Upper lobe of left lung (tissue), 6 donors: ENCODE measurements around the gene CFI. TPM values are rescaled to one million over a fixed set of nuclear protein-coding genes. Genes with fewer than 3 reads are reported as not detected.
A peak's percentile ranks its signal among the peaks of the same experiment; 100 is the strongest.

Source experiments
- ATAC-seq, 2 donors: fragments of 200-7000 bp; cut with Tn5 transposase; one replicate each; pipeline ENCODE4 v1.9.1; 2022; ENCODE audit warnings: mild to moderate bottlenecking in 2 of 2, moderate library complexity in 2 of 2; ENCODE audit not compliant: low FRiP score in 2 of 2
- DNase-seq, 2 donors: peaks; one replicate each; pipeline ENCODE4 v3.0.0-alpha.2; 2019 to 2020
- H3K27ac ChIP-seq, 4 donors: fragments of 200-600 bp; sonication (generic); one replicate each; pipeline ENCODE4 v1.5.1; 2016 to 2019
- H3K27me3 ChIP-seq, 4 donors: fragments of 200-600 bp; sonication (generic); one replicate each; pipeline ENCODE4 v1.5.1; 2017 to 2019
- H3K36me3 ChIP-seq, 4 donors: fragments of 200-600 bp; sonication (generic); one replicate each; pipeline ENCODE4 v1.5.1; 2016 to 2019
- H3K4me1 ChIP-seq, 4 donors: fragments of 200-600 bp; sonication (generic); one replicate each; pipeline ENCODE4 v1.5.1; 2018 to 2019
- H3K4me3 ChIP-seq, 4 donors: fragments of 200-600 bp; sonication (generic); one replicate each; pipeline ENCODE4 v1.5.1; 2017 to 2019; ENCODE audit warnings: mild to moderate bottlenecking in 2 of 4, moderate library complexity in 1 of 4
- H3K9me3 ChIP-seq, 4 donors: fragments of 200-600 bp; sonication (generic); one replicate each; pipeline ENCODE4 v1.5.1; 2018 to 2019
- CTCF ChIP-seq, 6 experiments: fragments of 450-650 bp in 4 of 6; fragments of 200-600 bp in 2 of 6; sonication (generic) in 2 of 6; IDR thresholded peaks; one replicate each; pipeline ENCODE4 v1.5.1; 2016 to 2019; ENCODE audit warnings: antibody characterized with exemption in 6 of 6
- EP300 ChIP-seq, 4 donors: sonication (generic); formaldehyde crosslinking; IDR thresholded peaks; one replicate each; pipeline ENCODE4 v1.5.1; 2017; ENCODE audit warnings: antibody characterized with exemption in 4 of 4, control low read depth in 2 of 4
- POLR2A ChIP-seq, 4 donors: fragments of 450-650 bp; IDR thresholded peaks; one replicate each; pipeline ENCODE4 v1.5.1; 2016 to 2017; ENCODE audit warnings: antibody characterized with exemption in 4 of 4, mild to moderate bottlenecking in 2 of 4
- POLR2AphosphoS5 ChIP-seq, 2 donors: sonication (generic); formaldehyde crosslinking; IDR thresholded peaks; one replicate each; pipeline ENCODE4 v1.5.1; 2017; ENCODE audit warnings: antibody characterized with exemption in 2 of 2
- WGBS, 2 donors: methylation state at CpG; one replicate each; pipeline ENCODE4 v1.1.5; 2017 to 2018; 5-methylcytosine and 5-hydroxymethylcytosine counted together
- total RNA-seq, 6 donors: library from RNA; depleted of rRNA in 4 of 6; stranded (reverse); fragments of >200 nt in 4 of 6; gene quantifications; one replicate each; pipeline versions ENCODE4 v1.1.0 to v1.2.1, GENCODE V29; 2016 to 2021
- donor health status: DM: no; HTN: no; CAD: no; lungs with moderate emphysema.
- donor health status: DM: no; HTN: yes; CAD: no; lungs with severe emphysema.

The CFI gene
- total RNA-seq, 6 donors from 2014 or later = 20.2 to 122 (median 53.3) TPM

- Histone ChIP-seq H3K4me1 (peaks cover 0 to 11% (median 4%) of the 10 kb centered on the region in 4 donors), H3K4me3 (no peak overlapping the region), H3K27me3 (no peaks in the 10 kb centered on the region), H3K9me3 (no peaks in the 10 kb centered on the region), H3K36me3 (no peaks in the 10 kb centered on the region), H3K27ac (no peak overlapping the region)
- TF ChIP-seq CTCF (IDR thresholded peaks at IDR 0.05) (peak in 4 of 6 experiments; percentile 15 to 45 (median 32)), POLR2AphosphoS5 (IDR thresholded peaks at IDR 0.05) (no peak), EP300 (IDR thresholded peaks at IDR 0.05) (no peak), POLR2A (IDR thresholded peaks at IDR 0.05) (no peak)
- DNase-seq (peak in 1 of 2 donors; percentile 25), ATAC-seq (peak; percentile 29 to 65)
- WGBS, 2 donors = 27 to 36% methylated on average over 4 of the region's 4 CpGs
These were observed 2.2 kb upstream of the CFI start for GRCh38 chr4:109803924-109804571.

GRCh38 chr4:109801099-109801789, 555 bp downstream of the CFI start:
- peak overlapping the region in 3 of 4 donors; percentile 25 to 43 (median 41) for H3K4me3 ChIP-seq
- DNase-seq (no peak), ATAC-seq (no peak)
- peaks cover 0 to 11% (median 4%) of the 10 kb centered on the region in 4 donors for H3K4me1 ChIP-seq
- H3K27me3 ChIP-seq = no peaks in the 10 kb centered on the region
- 58 to 59% methylated on average over 4 of the region's 4 CpGs for WGBS, 2 donors
- H3K27ac ChIP-seq = peak overlapping the region in 3 of 4 donors; percentile 24 to 42 (median 34)
- no peaks in the 10 kb centered on the region for H3K36me3 ChIP-seq
- TF ChIP-seq EP300 (IDR thresholded peaks at IDR 0.05) = no peak
- no peak for TF ChIP-seq POLR2A (IDR thresholded peaks at IDR 0.05)
- TF ChIP-seq CTCF (IDR thresholded peaks at IDR 0.05) = no peak
- no peak for TF ChIP-seq POLR2AphosphoS5 (IDR thresholded peaks at IDR 0.05)
- H3K9me3 ChIP-seq = peaks cover 0 to 10% (median 0%) of the 10 kb centered on the region in 4 donors

- peaks cover 0 to 11% (median 4%) of the 10 kb centered on the region in 4 donors for H3K4me1 ChIP-seq
- TF ChIP-seq CTCF (IDR thresholded peaks at IDR 0.05) (no peak), EP300 (IDR thresholded peaks at IDR 0.05) (no peak), POLR2AphosphoS5 (IDR thresholded peaks at IDR 0.05) (no peak), POLR2A (IDR thresholded peaks at IDR 0.05) (no peak)
- no peak overlapping the region for H3K4me3 ChIP-seq
- no peaks in the 10 kb centered on the region for H3K27me3 ChIP-seq
- H3K36me3 ChIP-seq = no peaks in the 10 kb centered on the region
- no peak for ATAC-seq
- DNase-seq = no peak
- H3K9me3 ChIP-seq = peaks cover 3 to 14% (median 9%) of the 10 kb centered on the region in 4 donors
- H3K27ac ChIP-seq = no peak overlapping the region
These were observed 2.9 kb downstream of the CFI start for GRCh38 chr4:109798866-109799265.

- H3K9me3 ChIP-seq = peaks cover 3 to 14% (median 9%) of the 10 kb centered on the region in 4 donors
- H3K4me3 ChIP-seq = no peak overlapping the region
- H3K27me3 ChIP-seq = no peaks in the 10 kb centered on the region
- DNase-seq = peak in 1 of 2 donors; percentile 48
- no peak for ATAC-seq
- H3K27ac ChIP-seq = no peak overlapping the region
- peaks cover 0 to 5% (median 0%) of the 10 kb centered on the region in 4 donors for H3K4me1 ChIP-seq
- no peaks in the 10 kb centered on the region for H3K36me3 ChIP-seq
- 96 to 98% methylated on average over 4 to 6 of the region's 6 CpGs for WGBS, 2 donors
- no peak for TF ChIP-seq POLR2A (IDR thresholded peaks at IDR 0.05)
- no peak for TF ChIP-seq CTCF (IDR thresholded peaks at IDR 0.05)
- TF ChIP-seq EP300 (IDR thresholded peaks at IDR 0.05) = no peak
- no peak for TF ChIP-seq POLR2AphosphoS5 (IDR thresholded peaks at IDR 0.05)
These were observed 6.7 kb downstream of the CFI start for GRCh38 chr4:109795059-109795458.
